H1 (cell line): ENCODE measurements around the gene NEK3. TPM values are rescaled to one million over a fixed set of nuclear protein-coding genes. Genes with fewer than 3 reads are reported as not detected.

Experiments
- CTCF ChIA-PET: fragments of 300-600 bp; sonication (Branson Sonifier 250); formaldehyde crosslinking; loops from one replicate; lab custom pipeline; 2021; ENCODE audit not compliant: partially characterized antibody; lab: Charles Lee
- POLR2A ChIA-PET: fragments of 300-600 bp; sonication (Branson Sonifier 250); formaldehyde crosslinking; loops from one replicate; lab custom pipeline; 2021; ENCODE audit warnings: inconsistent platforms; ENCODE audit not compliant: partially characterized antibody; lab: Charles Lee
- DNase-seq, 2 experiments: peaks; one replicate each; pipeline versions ENCODE4 v3.0.0 to v3.0.0-alpha.2; 2010 to 2022; ENCODE audit warnings: low spot score in 2 of 2, low read depth in 1 of 2, mixed read lengths in 1 of 2
- FAIRE-seq: peaks from 2 replicates; lab custom pipeline; 2011; peaks lifted over from hg19 to GRCh38; lab: Jason Lieb, UNC
- H2AFZ ChIP-seq: 2 replicates; pipeline ENCODE4 v1.8.1; 2012; ENCODE audit warnings: low read length, inconsistent platforms
- H2AK5ac ChIP-seq: 2 replicates; pipeline ENCODE4 v1.6.1; 2013; ENCODE audit warnings: low read depth, low read length
- H2BK120ac ChIP-seq: replicated peaks from 2 replicates; pipeline ENCODE3; 2013; ENCODE audit warnings: low read depth, low read length, inconsistent platforms
- H2BK12ac ChIP-seq: 2 replicates; pipeline ENCODE4 v1.6.1; 2013; ENCODE audit warnings: low read depth, low read length
- H2BK15ac ChIP-seq: 2 replicates; pipeline ENCODE4 v1.6.1; 2013; ENCODE audit warnings: low read length
- H2BK20ac ChIP-seq: 2 replicates; pipeline ENCODE4 v1.6.1; 2013; ENCODE audit warnings: low read length
- H2BK5ac ChIP-seq: 2 replicates; pipeline ENCODE4 v1.6.1; 2013; ENCODE audit warnings: low read depth, low read length
- H3K14ac ChIP-seq: 2 replicates; pipeline ENCODE4 v1.6.1; 2013; ENCODE audit warnings: inconsistent platforms; ENCODE audit not compliant: insufficient read length
- H3K18ac ChIP-seq: 2 replicates; pipeline ENCODE4 v1.6.1; 2013; ENCODE audit warnings: low read length; ENCODE audit errors: extremely low read depth
- H3K23ac ChIP-seq: 2 replicates; pipeline ENCODE4 v1.6.1; 2013; ENCODE audit warnings: inconsistent platforms; ENCODE audit not compliant: insufficient read length
- H3K23me2 ChIP-seq: 2 replicates; pipeline ENCODE4 v1.6.1; 2013; ENCODE audit warnings: low read depth, low read length
- H3K27ac ChIP-seq: 2 replicates; pipeline ENCODE4 v1.6.1; 2011; ENCODE audit warnings: low read depth, low read length, inconsistent platforms
- H3K27me3 ChIP-seq, 4 experiments: replicated peaks in 1 of 4; 1 replicate in 1 of 4; 2 replicates in 3 of 4; pipeline versions ENCODE4 v1.6.1 to v1.8.1; 2011 to 2013; ENCODE audit warnings: low read length in 3 of 4, mild to moderate bottlenecking in 3 of 4, inconsistent platforms in 2 of 4, mixed read lengths in 2 of 4, moderate library complexity in 1 of 4; ENCODE audit not compliant: control insufficient read depth in 3 of 4, insufficient read depth in 3 of 4; ENCODE audit errors: extremely low read depth in 1 of 4
- H3K36me3 ChIP-seq, 4 experiments: 2 replicates each; pipeline versions ENCODE4 v1.6.1 to v1.8.1; 2011 to 2013; ENCODE audit warnings: mild to moderate bottlenecking in 4 of 4, low read length in 3 of 4, moderate library complexity in 2 of 4, control low read depth in 1 of 4, inconsistent platforms in 1 of 4; ENCODE audit not compliant: insufficient read depth in 4 of 4, control insufficient read depth in 2 of 4
- H3K4ac ChIP-seq: replicated peaks from 2 replicates; pipeline ENCODE3; 2013; ENCODE audit warnings: low read length, low read depth, mixed read lengths, inconsistent platforms; ENCODE audit not compliant: insufficient read length
- H3K4me1 ChIP-seq, 4 experiments: replicated peaks in 1 of 4; 1 replicate in 1 of 4; 2 replicates in 3 of 4; pipeline versions ENCODE4 v1.6.1 to v1.8.1; 2011 to 2013; ENCODE audit warnings: low read length in 3 of 4, inconsistent platforms in 2 of 4, mixed read lengths in 1 of 4; ENCODE audit not compliant: insufficient read depth in 4 of 4, control insufficient read depth in 3 of 4
- H3K4me2 ChIP-seq, 2 experiments: 2 replicates each; pipeline versions ENCODE4 v1.6.1 to v1.8.1; 2011 to 2013; ENCODE audit warnings: low read depth in 2 of 2, low read length in 2 of 2, control low read depth in 1 of 2, inconsistent platforms in 1 of 2, mild to moderate bottlenecking in 1 of 2; ENCODE audit not compliant: insufficient read depth in 1 of 2
- H3K4me3 ChIP-seq, 4 experiments: fragments of 200-600, 300-600 bp in 1 of 4; sonication (generic), shearing (Covaris generic), sonication (Bioruptor Twin) in 1 of 4; 2 replicates each; pipeline versions ENCODE4 v1.5.1 to v1.8.1; 2011 to 2016; ENCODE audit warnings: low read length in 4 of 4, low read depth in 3 of 4, control low read depth in 2 of 4, inconsistent platforms in 2 of 4, mild to moderate bottlenecking in 2 of 4, mixed read lengths in 1 of 4, moderate library complexity in 1 of 4; ENCODE audit not compliant: insufficient read depth in 2 of 4; ENCODE audit errors: extremely low read depth in 1 of 4
- H3K56ac ChIP-seq: replicated peaks from 2 replicates; pipeline ENCODE3; 2013; ENCODE audit warnings: low read depth, mild to moderate bottlenecking, mixed read lengths, low read length, inconsistent platforms; ENCODE audit not compliant: insufficient read length
- H3K79me1 ChIP-seq: 2 replicates; pipeline ENCODE4 v1.6.1; 2013; ENCODE audit warnings: low read depth, low read length, control low read depth
- H3K79me2 ChIP-seq, 2 experiments: 2 replicates each; pipeline versions ENCODE4 v1.6.1 to v1.8.1; 2012 to 2013; ENCODE audit warnings: low read length in 2 of 2, mild to moderate bottlenecking in 2 of 2, inconsistent platforms in 1 of 2; ENCODE audit not compliant: insufficient read depth in 2 of 2, control insufficient read depth in 1 of 2
- H3K9ac ChIP-seq, 4 experiments: replicated peaks in 1 of 4; 1 replicate in 1 of 4; 2 replicates in 3 of 4; pipeline versions ENCODE4 v1.6.1 to v1.8.1; 2011 to 2013; ENCODE audit warnings: low read depth in 3 of 4, low read length in 3 of 4, control low read depth in 2 of 4, mild to moderate bottlenecking in 2 of 4, moderate library complexity in 2 of 4, inconsistent platforms in 1 of 4; ENCODE audit errors: extremely low read depth in 1 of 4
- H3K9me3 ChIP-seq, 2 experiments: 2 replicates each; pipeline versions ENCODE4 v1.6.1 to v1.8.1; 2012 to 2013; ENCODE audit warnings: mild to moderate bottlenecking in 2 of 2, moderate library complexity in 2 of 2, control low read depth in 1 of 2, inconsistent platforms in 1 of 2, low read depth in 1 of 2, low read length in 1 of 2, mixed read lengths in 1 of 2; ENCODE audit not compliant: insufficient read depth in 2 of 2
- H4K20me1 ChIP-seq, 2 experiments: replicated peaks in 1 of 2; 2 replicates each; pipeline versions ENCODE3 to v1.8.1; 2011 to 2013; ENCODE audit warnings: inconsistent platforms in 2 of 2, low read length in 2 of 2, mild to moderate bottlenecking in 1 of 2; ENCODE audit not compliant: insufficient read depth in 2 of 2, control insufficient read depth in 1 of 2
- H4K5ac ChIP-seq: 2 replicates; pipeline ENCODE4 v1.6.1; 2013; ENCODE audit warnings: low read length, low read depth, mixed read lengths, inconsistent platforms; ENCODE audit not compliant: insufficient read length
- H4K8ac ChIP-seq: 2 replicates; pipeline ENCODE4 v1.8.0; 2013; ENCODE audit warnings: mild to moderate bottlenecking, moderate library complexity, low read length, inconsistent platforms; ENCODE audit not compliant: insufficient read depth; ENCODE audit errors: extremely low read depth
- H4K91ac ChIP-seq: replicated peaks from 2 replicates; pipeline ENCODE3; 2013; ENCODE audit warnings: low read length, mixed read lengths, inconsistent platforms; ENCODE audit not compliant: insufficient read length
- BACH1 ChIP-seq: IDR thresholded peaks from 2 replicates; pipeline ENCODE4 v1.6.1; 2012; ENCODE audit warnings: low read length, improper control_type of control experiment
- CEBPB ChIP-seq: IDR thresholded peaks from 2 replicates; pipeline ENCODE4 v1.6.1; 2012; ENCODE audit warnings: low read depth, low read length
- CHD2 ChIP-seq: IDR thresholded peaks from 2 replicates; pipeline ENCODE4 v1.6.1; 2012; ENCODE audit warnings: low read length, improper control_type of control experiment
- GTF2F1 ChIP-seq: IDR thresholded peaks from 2 replicates; pipeline ENCODE4 v1.6.1; 2012; ENCODE audit warnings: low read depth, low read length, improper control_type of control experiment, borderline replicate concordance
- POU5F1 ChIP-seq: IDR thresholded peaks from 2 replicates; pipeline ENCODE4 v1.6.1; 2011; ENCODE audit warnings: low read depth, mild to moderate bottlenecking, low read length, moderate library complexity
- TCF12 ChIP-seq: IDR thresholded peaks from 2 replicates; pipeline ENCODE4 v1.6.1; 2011; ENCODE audit warnings: low read depth, mild to moderate bottlenecking, low read length
- WGBS, 2 experiments: shearing (Covaris generic) in 1 of 2; methylation state at CpG; one replicate each; pipeline versions ENCODE4 v1.1.6 to v1.1.7; 2013 to 2015; ENCODE audit warnings: low lambda C conversion rate in 2 of 2, mixed read lengths in 2 of 2, inconsistent platforms in 1 of 2, low coverage in 1 of 2, missing lambda C conversion rate in 1 of 2; ENCODE audit not compliant: insufficient replicate concordance in 2 of 2, insufficient coverage in 1 of 2, insufficient read length in 1 of 2; ENCODE audit errors: extremely low coverage in 1 of 2, missing lambda C conversion rate in 1 of 2; 5-methylcytosine and 5-hydroxymethylcytosine counted together
- polyA plus RNA-seq, 7 experiments: library from polyadenylated mRNA; depleted of rRNA in 3 of 7; stranded (reverse) in 5 of 7; unstranded in 2 of 7; fragments of >200 nt in 5 of 7; fragments of 200-250 nt in 2 of 7; gene quantifications; 1 replicate in 5 of 7; 2 replicates in 1 of 7; 4 replicates in 1 of 7; pipeline versions ENCODE4 v1.2.1 to v1.2.3, GENCODE V29; 2011 to 2013; ENCODE audit warnings: missing spikeins in 2 of 7, mixed read lengths in 2 of 7
- total RNA-seq: library from RNA; stranded (reverse); fragmentation: NEBNext Ultra II Directional; extraction: Animal tissue kit (Norgen Biotek cat#: 25700); gene quantifications from 2 replicates; pipeline ENCODE4 v1.2.1, GENCODE V29; 2021

NEK3 gene
- total and polyA plus RNA-seq, 2 of the 8 experiments (the other 6 are each of a cell fraction or from before 2014, with no cell fraction given), result 11.4 to 26.0 TPM

DNA sequence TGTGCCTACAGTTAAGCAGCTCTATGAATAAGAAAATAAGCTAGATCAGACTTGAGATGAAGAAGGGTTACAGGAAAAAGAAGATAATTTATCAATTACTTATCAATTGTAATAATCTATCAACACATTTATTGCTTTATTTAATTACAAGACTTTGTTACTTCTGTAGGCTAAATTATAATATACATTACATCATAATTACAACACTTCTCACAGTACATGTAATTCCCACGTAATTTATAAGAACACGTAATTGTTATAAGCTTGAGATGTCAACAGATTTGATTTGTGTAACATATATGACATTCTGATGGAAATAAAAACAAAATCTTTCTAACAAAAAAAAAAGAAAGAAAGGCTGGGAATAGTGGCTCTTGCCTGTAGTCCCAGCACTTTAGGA is 67.3 kb downstream of the NEK3 start:
- H3K56ac ChIP-seq, result no peak overlapping the region
- H4K91ac ChIP-seq, result no peak overlapping the region
- ChIA-PET CTCF (no interaction called here), POLR2A (no interaction called here)
- H3K79me1 ChIP-seq, result no peaks in the 10 kb centered on the region
- H3K4ac ChIP-seq, result no peak overlapping the region
- H3K36me3 ChIP-seq, result no peaks in the 10 kb centered on the region
- no peak overlapping the region for H2AFZ ChIP-seq
- H4K5ac ChIP-seq, result no peak overlapping the region
- H3K23me2 ChIP-seq, result no peaks in the 10 kb centered on the region
- no peak overlapping the region for H2AK5ac ChIP-seq
- no peak overlapping the region for H3K18ac ChIP-seq
- no peak overlapping the region for H3K4me2 ChIP-seq
- no peak overlapping the region for H2BK20ac ChIP-seq
- H3K27ac ChIP-seq, result no peak overlapping the region
- FAIRE-seq (no peak), DNase-seq (no peak)
- no peak overlapping the region for H2BK120ac ChIP-seq
- no peaks in the 10 kb centered on the region for H3K4me1 ChIP-seq
- H3K27me3 ChIP-seq, result no peaks in the 10 kb centered on the region
- H3K9me3 ChIP-seq, result 0 out of 4 replicates have a peak, but pooled peaks cover 0 to 2% of the 10 kb centered on the region in 2 experiments
- no peaks in the 10 kb centered on the region for H4K20me1 ChIP-seq
- no peaks in the 10 kb centered on the region for H3K79me2 ChIP-seq
- H3K23ac ChIP-seq, result no peak overlapping the region
- no peak overlapping the region for H3K4me3 ChIP-seq
- H3K14ac ChIP-seq, result no peak overlapping the region
- H2BK5ac ChIP-seq, result no peak overlapping the region
- H2BK15ac ChIP-seq, result no peak overlapping the region
- H4K8ac ChIP-seq, result no peak overlapping the region
- H3K9ac ChIP-seq, result no peak overlapping the region
- no peak overlapping the region for H2BK12ac ChIP-seq
- WGBS, 2 experiments, result 86% methylated on average over 2 of the region's 2 CpGs; no CpG with 5 or more reads in 1 of the 2 experiments
- TF ChIP-seq GTF2F1 (no peak), CEBPB (no peak), CHD2 (no peak), BACH1 (no peak), POU5F1 (no peak), TCF12 (no peak)
